ENCODE measurements around the gene ZNF652.
"Not testable (repeated sequence)": the region's sequence is repeated elsewhere in the genome, so short reads cannot be mapped to it uniquely, and the experiment has no call there.

Gene ZNF652

DNA sequence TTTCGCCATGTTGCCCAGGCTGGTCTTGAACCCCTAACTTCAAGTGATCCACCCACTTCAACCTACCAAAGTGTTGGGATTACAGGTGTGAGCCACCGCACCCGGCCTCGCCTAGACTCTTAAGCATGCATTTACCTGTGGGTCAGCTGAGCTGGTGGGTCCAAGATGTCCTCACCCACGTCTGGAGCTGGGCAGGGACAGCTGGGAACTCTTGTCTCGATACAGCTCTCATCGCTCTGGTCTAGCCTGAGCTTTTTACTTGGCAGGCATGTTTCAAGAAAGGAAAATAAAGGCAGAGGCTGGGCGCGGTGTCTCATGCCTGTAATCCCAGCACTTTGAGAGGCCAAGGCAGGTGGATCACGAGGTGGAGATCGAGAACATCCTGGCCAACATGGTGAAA is 74.6 kb downstream of the ZNF652 start:
- CTCF ChIA-PET, result no interaction called here
- TF ChIP-seq SUZ12 (IDR thresholded peaks at IDR 0.05), result no peak
- TF ChIP-seq LEF1 (IDR thresholded peaks at IDR 0.05; ENCODE audit: borderline replicate concordance), result no peak
- TF ChIP-seq TARDBP (IDR thresholded peaks at IDR 0.05), result no peak
- TF ChIP-seq BHLHE40 (IDR thresholded peaks at IDR 0.05; ENCODE audit: borderline replicate concordance), result no peak
- TF ChIP-seq CTBP1 (IDR thresholded peaks at IDR 0.05; ENCODE audit: borderline replicate concordance), result no peak
- TF ChIP-seq, protein P1, sequence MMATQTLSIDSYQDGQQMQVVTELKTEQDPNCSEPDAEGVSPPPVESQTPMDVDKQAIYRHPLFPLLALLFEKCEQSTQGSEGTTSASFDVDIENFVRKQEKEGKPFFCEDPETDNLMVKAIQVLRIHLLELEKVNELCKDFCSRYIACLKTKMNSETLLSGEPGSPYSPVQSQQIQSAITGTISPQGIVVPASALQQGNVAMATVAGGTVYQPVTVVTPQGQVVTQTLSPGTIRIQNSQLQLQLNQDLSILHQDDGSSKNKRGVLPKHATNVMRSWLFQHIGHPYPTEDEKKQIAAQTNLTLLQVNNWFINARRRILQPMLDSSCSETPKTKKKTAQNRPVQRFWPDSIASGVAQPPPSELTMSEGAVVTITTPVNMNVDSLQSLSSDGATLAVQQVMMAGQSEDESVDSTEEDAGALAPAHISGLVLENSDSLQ (IDR thresholded peaks at IDR 0.05), result no peak
- no peak for TF ChIP-seq FOXK2 (IDR thresholded peaks at IDR 0.05)
- TF ChIP-seq HDGF (IDR thresholded peaks at IDR 0.05; ENCODE audit: borderline replicate concordance), result no peak
- TF ChIP-seq L3MBTL2 (conservative IDR thresholded peaks at IDR 0.05), result no peak
- TF ChIP-seq SP1 (IDR thresholded peaks at IDR 0.05), result no peak
- POLR2A ChIA-PET, result no interaction called here
- no peak for DNase-seq (ENCODE audit: extremely low spot score)

DNA sequence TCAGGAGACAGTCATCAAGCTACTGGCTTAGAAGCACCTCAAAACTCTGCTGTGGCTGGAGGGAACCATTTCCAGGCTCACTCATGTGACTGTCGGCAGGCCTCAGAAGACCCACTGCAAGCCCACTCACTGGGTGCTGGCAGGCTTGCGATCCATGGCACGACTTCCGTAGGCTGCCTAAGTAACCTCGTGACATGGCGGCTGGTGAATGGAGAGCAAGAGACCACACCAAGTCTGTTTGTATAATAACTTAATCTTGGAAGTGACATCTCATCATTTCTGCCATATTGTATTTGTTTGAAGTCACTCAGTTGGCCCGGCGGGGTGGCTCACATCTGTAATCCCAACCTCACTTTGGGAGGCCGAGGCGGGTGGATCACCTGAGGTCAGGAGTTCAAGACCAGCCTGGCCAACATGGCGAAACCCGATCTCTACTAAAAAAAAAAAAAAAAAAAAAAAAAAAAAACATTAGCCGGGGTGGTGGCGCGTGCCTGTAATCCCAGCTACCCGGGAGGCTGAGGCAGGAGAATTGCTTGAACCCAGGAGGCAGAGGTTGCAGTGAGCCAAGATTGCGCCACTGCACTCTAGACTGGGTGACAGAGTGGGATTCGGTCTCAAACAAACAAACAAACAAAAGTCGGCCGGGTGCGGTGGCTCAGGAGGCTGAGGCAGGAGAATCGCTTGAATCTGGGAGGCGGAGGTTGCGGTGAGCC is 75.6 kb downstream of the ZNF652 start:
- TF ChIP-seq ZNF384 (IDR thresholded peaks at IDR 0.05), result peak; percentile 68
- CTCF ChIA-PET; POLR2A ChIA-PET; DNase-seq (ENCODE audit: extremely low spot score): not testable (repeated sequence)

DNA sequence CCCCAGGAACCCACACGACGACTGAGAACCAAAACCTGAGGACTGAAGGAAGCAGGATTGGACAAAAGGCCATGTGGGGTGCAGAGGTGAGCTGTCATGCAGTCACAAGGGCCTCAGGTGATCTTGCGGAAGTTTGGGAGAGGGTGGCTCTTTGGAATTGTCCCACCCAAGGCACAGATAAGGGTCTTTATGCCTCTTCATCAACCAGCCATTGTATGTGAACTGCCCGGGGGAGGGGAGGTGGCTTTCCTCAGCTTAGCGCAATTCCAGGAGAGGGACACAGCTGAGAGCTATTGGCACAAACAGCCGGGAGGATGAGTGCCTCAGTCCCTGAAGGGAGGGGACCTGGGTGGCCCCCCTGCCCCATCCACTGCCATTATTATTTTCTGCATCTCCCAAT is 76.3 kb downstream of the ZNF652 start:
- no peak for TF ChIP-seq CTBP1 (IDR thresholded peaks at IDR 0.05; ENCODE audit: borderline replicate concordance)
- no peak for TF ChIP-seq ARNT (IDR thresholded peaks at IDR 0.05)
- no peak for TF ChIP-seq SP1 (IDR thresholded peaks at IDR 0.05)
- no peak for TF ChIP-seq BHLHE40 (IDR thresholded peaks at IDR 0.05; ENCODE audit: borderline replicate concordance)
- no peak for TF ChIP-seq HDGF (IDR thresholded peaks at IDR 0.05; ENCODE audit: borderline replicate concordance)
- TF ChIP-seq SUZ12 (IDR thresholded peaks at IDR 0.05), result no peak
- TF ChIP-seq NFRKB (IDR thresholded peaks at IDR 0.05), result no peak
- TF ChIP-seq FOXM1 (IDR thresholded peaks at IDR 0.05; ENCODE audit: borderline replicate concordance), result no peak
- no peak for TF ChIP-seq ELF4 (IDR thresholded peaks at IDR 0.05)
- no peak for TF ChIP-seq FOXA1 (IDR thresholded peaks at IDR 0.05)
- TF ChIP-seq, protein P1 (IDR thresholded peaks at IDR 0.05), result no peak
- no peak for TF ChIP-seq L3MBTL2 (conservative IDR thresholded peaks at IDR 0.05)
- no peak for TF ChIP-seq TARDBP (IDR thresholded peaks at IDR 0.05)
- TF ChIP-seq LEF1 (IDR thresholded peaks at IDR 0.05; ENCODE audit: borderline replicate concordance), result no peak
- TF ChIP-seq ZNF384 (IDR thresholded peaks at IDR 0.05), result no peak
- ChIA-PET CTCF (no interaction called here), POLR2A (no interaction called here)
- DNase-seq (ENCODE audit: extremely low spot score), result no peak

DNA sequence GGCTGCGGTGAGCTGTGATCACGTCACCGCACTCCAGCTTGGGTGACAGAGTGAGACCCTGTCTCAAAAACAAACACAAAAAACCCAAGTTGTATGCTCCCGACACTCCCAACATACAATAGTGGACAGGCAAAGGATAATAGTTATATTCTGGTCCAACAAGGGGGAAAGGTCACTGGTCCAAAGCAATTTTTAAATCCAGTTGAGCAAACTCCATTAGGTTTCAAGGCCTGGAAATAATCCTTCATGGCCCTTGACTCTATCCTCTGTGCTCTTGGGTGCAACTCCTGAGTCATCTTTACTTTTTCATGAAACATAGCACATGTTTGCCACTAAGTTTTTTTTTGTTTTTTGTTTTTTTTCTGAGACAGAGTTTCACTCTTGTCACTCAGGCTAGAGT is 81.1 kb downstream of the ZNF652 start:
- POLR2A ChIA-PET, result interaction anchor here (0.6 kb wide), 1 partner anchor 9 kb away, joined by 3 read pairs; no protein-coding TSS in a partner anchor

DNA sequence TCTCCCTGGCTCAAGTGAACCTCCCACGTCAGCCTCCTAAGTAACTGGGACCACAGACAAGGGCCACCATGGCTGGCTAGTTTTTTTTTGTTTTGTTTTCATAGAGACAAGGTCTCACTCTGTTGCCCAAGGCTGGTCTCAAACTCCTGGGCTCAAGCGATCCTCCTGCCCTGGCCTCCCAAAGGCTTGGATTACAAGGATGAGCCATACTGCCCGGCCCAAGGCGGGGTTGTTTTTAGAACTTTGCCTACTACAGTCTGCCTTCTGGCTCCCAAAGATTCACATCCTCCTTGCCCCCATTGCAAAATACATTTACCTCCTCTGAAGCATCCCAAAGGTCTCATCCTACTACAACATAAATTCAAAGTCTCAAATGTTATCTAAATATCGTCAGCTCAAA is 82.0 kb downstream of the ZNF652 start:
- DNase-seq (ENCODE audit: extremely low spot score), result no peak
- POLR2A ChIA-PET, result no interaction called here
- CTCF ChIA-PET, result interaction anchor here (1.3 kb wide), 1 partner anchor 11 kb away, joined by 4 read pairs; no protein-coding TSS in a partner anchor
- no peak for TF ChIP-seq ELF4 (IDR thresholded peaks at IDR 0.05)
- TF ChIP-seq TARDBP (IDR thresholded peaks at IDR 0.05), result no peak
- no peak for TF ChIP-seq CTBP1 (IDR thresholded peaks at IDR 0.05; ENCODE audit: borderline replicate concordance)
- no peak for TF ChIP-seq BHLHE40 (IDR thresholded peaks at IDR 0.05; ENCODE audit: borderline replicate concordance)
- TF ChIP-seq FOXA1 (IDR thresholded peaks at IDR 0.05), result no peak
- TF ChIP-seq ARNT (IDR thresholded peaks at IDR 0.05), result no peak
- no peak for TF ChIP-seq L3MBTL2 (conservative IDR thresholded peaks at IDR 0.05)
- no peak for TF ChIP-seq SUZ12 (IDR thresholded peaks at IDR 0.05)
- TF ChIP-seq, protein P1 (IDR thresholded peaks at IDR 0.05), result no peak
- TF ChIP-seq NFRKB (IDR thresholded peaks at IDR 0.05), result no peak
- no peak for TF ChIP-seq ZNF384 (IDR thresholded peaks at IDR 0.05)
- TF ChIP-seq LEF1 (IDR thresholded peaks at IDR 0.05; ENCODE audit: borderline replicate concordance), result no peak
- no peak for TF ChIP-seq HDGF (IDR thresholded peaks at IDR 0.05; ENCODE audit: borderline replicate concordance)
- no peak for TF ChIP-seq FOXM1 (IDR thresholded peaks at IDR 0.05; ENCODE audit: borderline replicate concordance)
- TF ChIP-seq SP1 (IDR thresholded peaks at IDR 0.05), result no peak

More for the DNA sequence above, 81.1 kb downstream of the ZNF652 start:
- no peak for DNase-seq (ENCODE audit: extremely low spot score)
- CTCF ChIA-PET, result interaction anchor here (0.6 kb wide), 1 partner anchor 27 kb away, joined by 4 read pairs; no protein-coding TSS in a partner anchor
- TF ChIP-seq ZNF384 (IDR thresholded peaks at IDR 0.05) (no peak), BHLHE40 (IDR thresholded peaks at IDR 0.05; ENCODE audit: borderline replicate concordance) (no peak), NFRKB (IDR thresholded peaks at IDR 0.05) (no peak), ARNT (IDR thresholded peaks at IDR 0.05) (no peak), FOXK2 (IDR thresholded peaks at IDR 0.05) (no peak), ELF4 (IDR thresholded peaks at IDR 0.05) (no peak), LEF1 (IDR thresholded peaks at IDR 0.05; ENCODE audit: borderline replicate concordance) (no peak), TARDBP (IDR thresholded peaks at IDR 0.05) (no peak), SP1 (IDR thresholded peaks at IDR 0.05) (no peak), SUZ12 (IDR thresholded peaks at IDR 0.05) (no peak), FOXM1 (IDR thresholded peaks at IDR 0.05; ENCODE audit: borderline replicate concordance) (no peak), CTBP1 (IDR thresholded peaks at IDR 0.05; ENCODE audit: borderline replicate concordance) (no peak), L3MBTL2 (conservative IDR thresholded peaks at IDR 0.05) (no peak), HDGF (IDR thresholded peaks at IDR 0.05; ENCODE audit: borderline replicate concordance) (no peak), FOXA1 (IDR thresholded peaks at IDR 0.05) (no peak)
- TF ChIP-seq, protein P1 (IDR thresholded peaks at IDR 0.05), result no peak

DNA sequence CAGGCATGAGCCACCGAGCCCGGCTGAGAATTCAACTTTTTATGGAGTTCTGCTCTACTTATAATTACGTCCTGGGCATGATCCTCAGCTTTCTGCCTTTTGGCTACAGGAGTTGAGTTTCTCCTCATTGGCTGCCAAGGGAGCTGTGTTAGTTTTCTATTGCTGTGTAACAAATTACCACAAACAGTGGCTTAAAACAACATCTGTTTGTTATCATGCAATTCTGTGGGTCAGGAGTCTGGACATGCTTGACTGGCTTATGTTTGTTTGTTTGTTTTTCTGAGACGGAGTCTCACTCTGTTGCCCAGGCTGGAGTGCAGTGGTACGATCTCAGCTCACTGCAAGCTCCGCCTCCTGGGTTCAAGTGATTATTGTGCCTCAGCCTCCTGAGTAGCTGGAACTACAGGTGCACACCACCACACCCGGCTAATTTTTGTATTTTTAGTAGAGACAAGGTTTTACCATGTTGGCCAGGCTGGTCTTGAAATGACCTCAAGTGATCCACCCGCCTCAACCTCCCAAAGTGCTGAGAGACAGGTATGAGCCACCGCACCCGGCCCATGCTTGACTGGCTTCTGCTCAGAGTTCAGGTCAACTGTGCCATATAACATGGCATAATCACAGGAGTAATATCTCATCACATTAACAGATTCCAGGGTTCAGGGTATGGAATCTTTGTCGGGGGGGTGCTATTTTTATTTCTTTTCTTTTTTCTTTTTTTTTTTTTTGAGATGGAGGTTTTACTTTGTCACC is 82.6 kb downstream of the ZNF652 start:
- CTCF ChIA-PET, result interaction anchor here (1.3 kb wide), 1 partner anchor 11 kb away, joined by 4 read pairs; no protein-coding TSS in a partner anchor
- DNase-seq (ENCODE audit: extremely low spot score); POLR2A ChIA-PET: not testable (repeated sequence)
